HG03280 (cell line): ENCODE results near the gene CEACAM20.
"Not testable (repeated sequence)": the region's sequence is repeated elsewhere in the genome, so short reads cannot be mapped to it uniquely, and the experiment has no call there.

Source experiments
- ATAC-seq: cut with Tn5 transposase; IDR thresholded peaks from one replicate; pipeline ENCODE4 v1.9.1; 2021; ENCODE audit warnings: mild to moderate bottlenecking, moderate library complexity; ENCODE audit not compliant: unreplicated experiment

The CEACAM20 gene

GRCh38 chr19:44529536-44529935 lies at the start of gene CEACAM20:
Gene CEACAM20 (minus strand): TSS chr19:44529675. CDS start chr19:44529509, 166 bp downstream.
- no peak for ATAC-seq

DNA sequence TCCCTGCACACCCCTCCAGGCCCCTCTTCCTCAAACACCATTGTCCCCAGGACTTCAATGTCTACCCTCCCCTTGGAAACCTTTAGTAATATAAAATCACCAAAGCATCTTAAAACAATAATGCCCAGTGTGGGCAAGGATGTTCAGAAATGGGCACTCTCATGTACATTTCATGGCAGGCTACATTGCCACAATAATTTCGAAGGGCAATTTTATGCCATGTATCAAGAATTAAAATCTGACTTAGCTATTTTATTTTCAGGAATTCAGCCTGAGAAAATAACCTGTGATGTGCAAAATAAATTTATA lies 48.0 kb upstream of the CEACAM20 start:
- no peak for ATAC-seq

- ATAC-seq: no peak
Measured at GRCh38 chr19:44576843-44577565, 47.5 kb upstream of the CEACAM20 start.

DNA sequence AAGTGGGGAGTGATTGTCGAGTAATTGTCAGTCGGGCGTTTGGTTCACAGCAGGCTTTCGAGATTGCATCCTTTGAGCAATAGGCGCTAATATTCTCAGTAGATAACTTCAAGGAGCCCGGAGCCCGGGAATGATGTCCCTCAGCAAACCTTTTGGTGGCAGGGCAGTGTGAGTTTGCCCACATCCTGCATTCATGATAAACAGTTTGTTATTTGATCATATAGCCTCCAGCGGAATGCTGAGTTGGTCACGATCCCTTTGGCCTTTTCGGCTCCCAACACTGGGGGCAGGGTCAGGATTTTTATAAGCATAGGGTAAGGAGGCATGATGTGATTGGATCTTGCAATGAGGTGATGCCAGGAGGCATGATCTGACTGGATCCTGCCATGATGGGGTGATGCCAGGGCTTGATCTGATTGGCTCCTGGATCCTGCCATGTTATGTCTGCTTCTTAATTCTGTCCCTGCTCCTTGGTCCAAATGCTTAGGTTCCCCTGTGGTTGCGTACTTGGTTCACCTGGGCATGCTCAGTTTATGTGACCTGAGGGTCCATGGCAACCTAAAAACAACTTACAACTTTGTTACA lies 45.7 kb upstream of the CEACAM20 start:
- ATAC-seq: no peak

DNA sequence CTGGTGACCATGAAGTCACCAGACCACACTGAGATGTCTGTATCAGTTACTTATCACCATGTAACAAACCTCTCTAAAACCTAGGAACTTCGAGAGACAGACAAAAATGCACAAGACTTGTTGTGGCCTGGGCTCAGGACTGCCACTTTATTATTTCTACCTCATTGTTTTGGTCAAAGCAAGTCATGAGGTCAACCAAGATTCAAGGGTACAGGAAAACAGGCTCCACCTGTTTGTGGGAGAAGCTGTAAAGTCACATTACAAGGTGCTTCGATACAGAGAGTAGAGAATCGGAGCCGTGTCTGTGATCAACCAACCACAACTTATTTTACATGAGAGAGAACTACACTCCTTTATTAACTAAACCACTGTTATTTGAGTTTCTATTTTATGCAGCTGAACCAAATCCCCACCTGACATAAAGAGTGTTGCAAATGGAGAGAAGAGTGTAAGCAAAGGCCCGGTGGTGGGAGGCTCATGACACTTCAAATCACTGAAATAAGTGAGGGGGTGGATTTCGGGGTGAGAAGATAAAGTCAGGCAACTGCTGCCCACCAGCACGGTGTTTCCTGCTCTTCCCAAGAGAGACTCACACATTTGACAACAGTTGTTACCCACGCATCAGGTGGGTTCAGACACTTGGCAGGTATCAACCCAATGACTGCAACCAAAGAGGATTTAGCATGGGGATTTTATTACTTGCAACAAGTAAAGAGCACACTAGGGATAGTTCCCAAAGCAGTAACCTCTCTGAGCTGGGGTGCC lies 44.9 kb upstream of the CEACAM20 start:
- no peak for ATAC-seq

- no peak for ATAC-seq
Measured at GRCh38 chr19:44573627-44574026, 44.2 kb upstream of the CEACAM20 start.

GRCh38 chr19:44573183-44573582 lies 43.7 kb upstream of the CEACAM20 start:
- no peak for ATAC-seq

- ATAC-seq: no peak
Measured at GRCh38 chr19:44572581-44572900, 43.1 kb upstream of the CEACAM20 start.

DNA sequence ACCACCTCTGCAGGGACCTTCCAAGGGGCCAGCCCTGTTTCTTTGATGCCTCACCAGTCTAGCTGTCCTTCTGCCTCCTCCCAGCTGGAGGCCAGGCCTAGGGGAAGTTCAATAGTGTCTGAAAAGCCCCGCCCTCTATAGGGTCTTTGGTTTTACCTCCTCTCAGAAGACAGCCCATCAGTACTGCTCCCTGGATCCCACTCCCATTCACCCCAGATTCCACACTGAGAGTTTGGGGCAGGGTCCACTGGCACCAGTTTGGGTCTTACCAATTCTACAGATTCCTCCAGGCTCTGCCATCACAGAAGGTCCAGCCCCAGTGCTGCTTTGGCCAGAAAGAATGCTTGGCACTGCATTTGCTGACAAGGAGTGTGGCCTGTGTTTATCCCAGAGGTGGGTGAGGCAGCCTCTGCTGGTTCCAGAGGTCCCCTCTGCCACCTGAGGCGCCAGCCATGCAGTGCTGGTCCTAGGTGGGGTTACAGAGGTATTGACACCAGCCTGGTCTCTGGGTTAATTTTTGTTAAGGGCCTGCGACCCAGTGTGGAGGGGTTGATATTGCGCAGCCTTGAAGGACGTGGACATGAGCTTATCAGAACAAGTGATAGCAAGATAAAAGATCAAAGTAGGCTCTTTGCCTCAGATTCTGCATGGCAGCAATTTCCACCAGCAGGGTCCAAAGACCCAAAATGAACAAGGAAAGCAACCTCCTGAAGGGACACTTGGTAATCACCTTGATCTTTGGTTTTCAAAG lies 42.5 kb upstream of the CEACAM20 start:
- ATAC-seq: no peak

DNA sequence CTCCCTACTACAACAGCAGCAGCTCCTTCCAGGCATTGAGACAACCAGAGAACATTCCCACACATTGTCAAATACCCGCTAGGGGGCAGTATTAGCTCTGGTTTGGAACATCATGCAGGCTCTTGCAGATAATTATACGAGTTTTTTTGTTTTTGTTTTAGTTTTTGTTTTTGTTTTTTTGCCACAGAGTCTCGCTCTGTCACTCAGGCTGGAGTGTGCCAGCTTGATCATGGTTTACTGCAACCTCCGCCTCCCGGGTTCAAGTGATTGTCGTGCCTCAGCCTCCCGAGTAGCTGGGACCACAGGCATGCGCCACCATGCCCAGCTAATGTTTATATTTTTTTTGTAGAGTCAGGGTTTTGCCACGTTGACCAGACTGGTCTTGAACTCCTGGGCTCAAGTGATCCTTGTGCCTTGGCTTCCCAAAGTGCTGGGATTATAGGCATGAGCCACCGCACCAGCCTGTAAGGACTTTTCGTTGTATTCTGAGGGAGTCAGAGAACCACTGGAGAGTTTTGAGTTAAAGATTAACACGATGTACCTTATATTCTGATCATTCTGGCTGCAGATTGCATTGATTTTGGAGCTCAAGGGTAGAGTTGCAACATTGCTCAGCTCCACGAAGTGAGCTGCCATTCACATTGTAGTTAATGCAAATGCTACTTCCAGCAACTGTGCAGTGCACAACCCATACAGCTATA lies 41.7 kb upstream of the CEACAM20 start:
- ATAC-seq: no peak

DNA sequence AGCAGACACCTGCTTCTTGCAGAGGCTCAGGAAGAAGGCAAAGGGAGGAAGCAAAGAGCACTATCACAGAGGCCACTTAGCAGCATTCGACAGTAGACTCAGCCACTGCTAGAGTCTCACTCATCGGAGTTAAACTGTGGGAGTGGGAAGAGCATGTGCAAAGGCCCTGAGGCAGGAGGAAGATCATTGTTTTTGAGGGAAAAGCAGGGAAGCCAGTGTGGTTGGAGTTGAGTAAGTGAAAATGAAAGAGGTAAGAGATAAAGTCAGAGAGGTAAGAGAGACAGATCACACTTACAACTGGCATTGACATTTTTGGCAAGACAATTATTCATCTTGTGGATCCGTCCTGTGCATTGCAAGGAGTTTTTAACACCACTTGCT lies 41.1 kb upstream of the CEACAM20 start:
- no peak for ATAC-seq

DNA sequence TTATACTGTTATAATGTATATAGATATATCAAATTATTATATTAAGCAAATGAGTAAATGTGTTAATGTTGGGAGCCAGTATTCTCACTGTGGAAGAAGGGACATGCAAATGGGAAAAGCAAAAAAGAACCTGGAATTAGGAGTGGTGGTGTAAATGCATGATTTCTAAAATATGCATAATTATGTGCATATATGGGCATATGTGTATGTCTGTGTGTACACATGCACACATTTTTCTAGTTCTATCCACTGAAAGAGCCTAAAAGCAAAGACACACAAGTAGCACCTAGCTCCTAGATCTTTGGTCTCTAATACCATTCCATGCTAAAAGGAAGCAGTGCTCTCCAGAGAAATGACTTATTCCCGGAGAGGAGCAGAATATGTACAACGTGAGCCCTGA lies 38.3 kb upstream of the CEACAM20 start:
- ATAC-seq: no peak

- no peak for ATAC-seq
Measured at GRCh38 chr19:44566984-44567383, 37.5 kb upstream of the CEACAM20 start.

DNA sequence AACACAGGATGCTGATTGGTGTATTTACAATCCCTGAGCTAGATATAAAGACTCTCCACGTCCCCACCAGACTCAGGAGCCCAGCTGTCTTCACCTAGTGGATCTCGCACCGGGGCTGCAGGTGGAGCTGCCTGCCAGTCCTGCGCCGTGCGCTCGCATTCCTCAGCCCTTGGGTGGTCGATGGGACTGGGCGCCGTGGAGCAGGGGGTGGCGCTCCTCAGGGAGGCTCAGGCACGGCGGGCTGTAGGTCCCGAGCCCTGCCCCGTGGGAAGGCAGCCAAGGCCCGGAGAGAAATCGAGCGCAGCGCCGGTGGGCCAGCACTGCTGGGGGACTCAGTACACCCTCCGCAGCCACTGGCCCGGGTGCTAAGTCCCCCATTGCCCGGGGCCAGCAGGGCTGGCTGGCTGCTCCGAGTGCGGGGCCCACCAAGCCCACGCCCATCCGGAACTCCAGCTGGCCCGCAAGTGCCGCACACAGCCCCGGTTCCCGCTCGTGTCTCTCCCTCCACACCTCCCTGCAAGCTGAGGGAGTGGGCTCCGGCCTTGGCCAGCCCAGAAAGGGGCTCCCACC lies 33.7 kb upstream of the CEACAM20 start:
- not testable (repeated sequence) for ATAC-seq

DNA sequence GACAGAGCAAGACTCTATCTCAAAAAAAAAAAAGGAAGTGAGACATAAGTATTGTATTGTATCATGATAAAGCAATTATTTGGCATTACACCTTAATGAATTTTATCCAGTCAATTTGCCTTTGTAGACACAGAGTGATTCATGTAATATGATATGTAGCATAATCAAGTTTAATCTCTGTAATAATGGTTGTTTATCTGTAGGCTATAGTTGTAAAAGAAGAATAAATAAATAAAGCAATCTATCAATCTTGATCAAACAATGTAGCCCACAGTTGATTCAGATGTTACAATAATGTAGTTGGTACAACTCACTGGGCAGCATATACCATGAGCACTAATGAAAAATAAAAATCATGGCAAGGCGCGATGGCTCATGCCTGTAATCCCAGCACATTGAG lies 28.5 kb upstream of the CEACAM20 start:
- no peak for ATAC-seq

DNA sequence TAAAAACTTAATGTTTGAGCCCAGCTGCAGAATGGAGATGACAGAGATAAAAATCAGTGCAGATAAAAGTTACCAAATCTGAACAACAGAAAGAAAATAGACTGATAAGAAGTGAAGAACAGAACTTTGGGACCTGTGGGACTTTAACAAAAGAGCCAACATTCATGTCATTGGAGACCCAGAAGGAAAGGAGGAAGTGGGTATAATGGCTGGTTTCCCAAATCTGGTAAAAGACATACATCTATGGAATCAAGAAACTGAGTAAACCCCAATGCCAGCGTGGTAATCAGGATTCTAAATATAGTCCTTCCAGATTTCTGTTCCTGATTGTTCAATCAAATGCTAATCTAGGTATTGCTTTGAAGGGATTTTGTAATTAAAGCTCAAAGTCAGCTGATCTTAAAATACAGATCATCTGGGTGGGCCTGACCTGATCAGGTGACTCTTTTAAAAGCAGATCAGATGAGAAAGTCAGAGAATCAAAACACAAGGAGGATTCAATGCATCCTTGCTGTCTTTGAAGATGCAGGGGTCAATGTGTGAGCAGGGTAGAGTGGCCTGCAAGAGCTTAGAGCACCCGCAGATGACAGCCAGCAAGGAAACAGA lies 25.3 kb upstream of the CEACAM20 start:
- ATAC-seq: no peak

- ATAC-seq: no peak
Measured at GRCh38 chr19:44553478-44554171, 24.1 kb upstream of the CEACAM20 start.

DNA sequence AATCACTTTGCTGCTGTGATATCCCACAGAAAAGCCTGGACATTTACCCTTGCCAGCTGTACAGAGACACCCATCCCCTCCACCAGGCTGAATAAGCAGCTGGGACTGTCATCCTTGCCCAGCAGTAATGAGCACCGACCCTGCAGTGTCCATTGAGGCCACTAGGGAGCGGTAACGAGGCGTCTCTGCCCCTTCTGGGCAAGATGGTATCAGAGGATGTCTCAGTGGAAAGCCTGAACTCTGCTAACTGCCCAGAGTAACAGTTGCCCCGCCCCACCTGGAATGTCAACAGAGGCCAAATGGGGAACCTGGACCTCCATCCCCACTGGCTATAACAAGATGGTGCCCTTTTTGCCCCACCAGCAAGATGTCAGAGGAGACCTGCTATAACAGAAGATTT lies 22.8 kb upstream of the CEACAM20 start:
- no peak for ATAC-seq

- ATAC-seq: no peak
Measured at GRCh38 chr19:44551850-44552249, 22.4 kb upstream of the CEACAM20 start.

DNA sequence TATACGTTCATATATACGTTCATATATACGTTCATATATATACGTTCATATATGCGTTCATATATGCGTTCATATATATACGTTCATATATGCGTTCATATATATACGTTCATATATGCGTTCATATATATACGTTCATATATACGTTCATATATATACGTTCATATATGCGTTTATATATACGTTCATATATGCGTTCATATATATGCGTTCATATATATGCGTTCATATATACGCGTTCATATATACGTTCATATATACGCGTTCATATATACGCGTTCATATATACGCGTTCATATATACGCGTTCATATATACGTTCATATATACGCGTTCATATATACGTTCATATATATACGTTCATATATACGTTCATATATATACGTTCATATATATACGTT lies 21.5 kb upstream of the CEACAM20 start:
- ATAC-seq: not testable (repeated sequence)
